Muscle layer of duodenum (tissue), 2 donors: ENCODE results near the gene HDDC3.
"Not testable (repeated sequence)": the region's sequence is repeated elsewhere in the genome, so short reads cannot be mapped to it uniquely, and the experiment has no call there.

Experiments
- H3K27ac ChIP-seq: one replicate; pipeline ENCODE4 v1.7.0; 2013; ENCODE audit warnings: mild to moderate bottlenecking, low read length
- H3K27me3 ChIP-seq: one replicate; pipeline ENCODE4 v1.7.0; 2013; ENCODE audit warnings: low read depth, mild to moderate bottlenecking, control low read depth, low read length
- H3K36me3 ChIP-seq, 2 donors: one replicate each; pipeline ENCODE4 v1.7.0; 2013; ENCODE audit warnings: low read length in 2 of 2, control low read depth in 1 of 2, mild to moderate bottlenecking in 1 of 2; ENCODE audit not compliant: insufficient read depth in 2 of 2, control insufficient read depth in 1 of 2
- H3K4me1 ChIP-seq, 2 donors: one replicate each; pipeline ENCODE4 v1.7.0; 2013; ENCODE audit warnings: low read length in 2 of 2, mild to moderate bottlenecking in 2 of 2, control low read depth in 1 of 2, moderate library complexity in 1 of 2; ENCODE audit not compliant: insufficient read depth in 2 of 2, control insufficient read depth in 1 of 2
- H3K4me3 ChIP-seq, 2 donors: one replicate each; pipeline ENCODE4 v1.7.0; 2013; ENCODE audit warnings: low read length in 2 of 2, low read depth in 1 of 2, mild to moderate bottlenecking in 1 of 2
- H3K9me3 ChIP-seq, 2 donors: one replicate each; pipeline ENCODE4 v1.7.0; 2013; ENCODE audit warnings: low read length in 2 of 2, control low read depth in 1 of 2, mild to moderate bottlenecking in 1 of 2; ENCODE audit not compliant: control insufficient read depth in 1 of 2
- donor health status: healthy.

The HDDC3 gene

GRCh38 chr15:90928106-90928505 lies 4.2 kb downstream of the HDDC3 start:
- not testable (repeated sequence) for H3K36me3 ChIP-seq, H3K27me3 ChIP-seq, H3K27ac ChIP-seq, H3K9me3 ChIP-seq, H3K4me3 ChIP-seq
- H3K4me1 ChIP-seq: peaks cover 4 to 15% of the 10 kb centered on the region in 2 donors

DNA sequence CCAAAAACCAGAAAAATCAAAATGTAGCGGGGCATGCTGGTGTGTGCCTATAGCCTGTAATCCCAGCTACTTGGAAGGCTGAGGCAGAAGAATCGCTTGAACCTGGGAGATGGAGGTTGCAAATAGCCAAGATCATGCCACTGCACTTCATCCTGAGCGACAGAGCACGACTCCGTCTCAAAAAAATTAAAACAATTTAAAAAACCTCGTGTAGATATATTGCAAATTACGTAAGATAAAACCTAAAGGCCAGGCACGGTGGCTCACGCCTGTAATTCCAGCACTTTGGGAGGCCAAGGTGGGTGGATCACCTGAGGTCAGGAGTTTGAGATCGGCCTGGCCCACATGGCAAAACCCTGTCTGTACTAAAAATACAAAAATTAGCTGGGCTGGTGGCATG lies 5.6 kb downstream of the HDDC3 start:
- H3K4me1 ChIP-seq: peaks cover 4 to 12% of the 10 kb centered on the region in 2 donors
- H3K4me3 ChIP-seq, H3K36me3 ChIP-seq, H3K9me3 ChIP-seq, H3K27ac ChIP-seq, H3K27me3 ChIP-seq: not testable (repeated sequence)

DNA sequence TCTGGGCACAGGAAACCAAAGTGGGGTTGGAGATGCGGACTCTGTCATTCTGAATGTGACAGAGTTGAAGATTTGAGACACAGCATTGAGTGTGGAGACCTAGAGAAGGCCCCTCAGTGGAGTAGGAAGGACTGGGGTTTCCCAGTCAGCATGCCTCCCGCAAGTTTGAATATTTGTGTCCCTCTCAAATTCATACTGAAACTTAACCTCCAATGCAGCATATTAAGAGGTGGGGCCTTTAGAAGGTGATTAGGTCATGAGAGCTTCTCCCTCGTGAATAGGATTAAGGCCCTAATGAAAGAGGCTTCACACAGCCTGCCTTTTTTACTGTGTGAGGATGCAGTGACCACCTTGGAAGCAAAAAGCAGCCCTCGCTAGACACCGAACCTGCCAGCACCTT lies 8.0 kb downstream of the HDDC3 start:
- no peak overlapping the region for H3K4me3 ChIP-seq
- H3K36me3 ChIP-seq: peaks cover 19 to 23% of the 10 kb centered on the region in 2 donors
- H3K4me1 ChIP-seq: peaks cover 0 to 5% of the 10 kb centered on the region in 2 donors
- no peak overlapping the region for H3K27ac ChIP-seq
- H3K27me3 ChIP-seq: no peaks in the 10 kb centered on the region
- no peaks in the 10 kb centered on the region for H3K9me3 ChIP-seq

DNA sequence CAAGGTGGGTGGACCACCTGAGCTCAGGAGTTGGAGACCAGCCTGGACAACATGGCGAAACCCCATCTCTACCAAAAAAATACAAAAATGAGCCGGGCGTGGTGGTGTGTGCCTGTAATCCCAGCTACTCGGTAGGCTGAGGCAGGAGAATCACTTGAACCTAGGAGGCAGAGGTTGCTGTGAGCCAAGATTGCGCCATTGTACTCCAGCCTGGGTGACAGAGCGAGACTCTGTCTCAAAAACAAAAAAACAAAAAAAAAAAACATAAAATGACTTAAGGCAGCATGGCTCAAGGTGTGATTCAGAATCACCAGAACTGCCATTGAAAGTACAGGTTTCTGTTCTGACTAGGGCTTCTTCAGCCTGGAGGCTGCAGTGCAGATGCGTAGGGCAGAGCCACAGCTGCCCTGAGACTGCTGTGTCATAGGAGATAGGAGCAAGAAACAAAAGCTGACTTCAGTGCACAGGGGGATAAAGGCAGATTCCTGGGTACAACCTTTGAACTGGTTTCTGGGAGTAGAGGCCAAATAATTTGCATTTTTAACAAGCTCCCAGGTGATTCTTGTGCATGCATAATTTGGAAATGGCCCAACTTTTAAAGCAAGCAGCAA lies 9.5 kb downstream of the HDDC3 start:
- H3K27ac ChIP-seq, H3K9me3 ChIP-seq, H3K4me1 ChIP-seq, H3K27me3 ChIP-seq, H3K4me3 ChIP-seq: not testable (repeated sequence)
- H3K36me3 ChIP-seq: peaks cover 33 to 38% of the 10 kb centered on the region in 2 donors

- Histone ChIP-seq H3K27ac (no peak overlapping the region), H3K36me3 (peaks cover 42 to 46% of the 10 kb centered on the region in 2 donors)
Observed at GRCh38 chr15:90921887-90922286, 10.5 kb downstream of the HDDC3 start.

GRCh38 chr15:90918835-90919234 lies 13.5 kb downstream of the HDDC3 start:
- Histone ChIP-seq H3K4me3 (no peak overlapping the region), H3K27me3 (no peaks in the 10 kb centered on the region), H3K4me1 (no peaks in the 10 kb centered on the region), H3K27ac (no peak overlapping the region), H3K36me3 (peaks cover 60 to 76% of the 10 kb centered on the region in 2 donors), H3K9me3 (no peaks in the 10 kb centered on the region)

More at GRCh38 chr15:90921887-90922286, 10.5 kb downstream of the HDDC3 start:
- Histone ChIP-seq H3K27me3 (no peaks in the 10 kb centered on the region), H3K9me3 (no peaks in the 10 kb centered on the region), H3K4me3 (no peak overlapping the region), H3K4me1 (no peaks in the 10 kb centered on the region)

GRCh38 chr15:90918034-90918788 lies 14.1 kb downstream of the HDDC3 start:
- Histone ChIP-seq H3K27me3 (no peaks in the 10 kb centered on the region), H3K4me3 (no peak overlapping the region), H3K27ac (no peak overlapping the region), H3K9me3 (no peaks in the 10 kb centered on the region), H3K4me1 (no peaks in the 10 kb centered on the region), H3K36me3 (peaks cover 66 to 82% of the 10 kb centered on the region in 2 donors)

DNA sequence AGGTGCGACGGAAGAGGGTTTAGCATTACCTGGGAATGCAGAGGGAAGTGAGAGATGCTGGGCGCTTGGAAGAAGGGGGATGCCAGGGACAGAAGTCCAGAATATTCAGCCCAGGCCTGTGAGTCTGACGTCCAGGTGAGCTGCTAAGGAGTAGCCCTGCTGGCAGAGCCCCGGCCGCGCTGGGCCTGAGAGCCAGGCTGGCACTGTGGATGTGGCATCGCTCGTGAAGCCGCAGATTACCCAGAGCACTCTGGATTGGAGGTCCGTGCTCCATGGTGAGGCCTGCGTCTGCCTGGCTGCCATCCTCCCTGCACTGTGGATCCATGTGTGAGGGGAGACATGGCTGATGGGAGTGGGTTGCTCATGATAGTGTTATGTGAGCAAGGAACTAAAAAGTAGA lies 14.8 kb downstream of the HDDC3 start:
- Histone ChIP-seq H3K4me1 (no peaks in the 10 kb centered on the region), H3K9me3 (no peaks in the 10 kb centered on the region), H3K27ac (no peak overlapping the region), H3K4me3 (no peak overlapping the region), H3K27me3 (no peaks in the 10 kb centered on the region), H3K36me3 (peaks cover 72 to 88% of the 10 kb centered on the region in 2 donors)

DNA sequence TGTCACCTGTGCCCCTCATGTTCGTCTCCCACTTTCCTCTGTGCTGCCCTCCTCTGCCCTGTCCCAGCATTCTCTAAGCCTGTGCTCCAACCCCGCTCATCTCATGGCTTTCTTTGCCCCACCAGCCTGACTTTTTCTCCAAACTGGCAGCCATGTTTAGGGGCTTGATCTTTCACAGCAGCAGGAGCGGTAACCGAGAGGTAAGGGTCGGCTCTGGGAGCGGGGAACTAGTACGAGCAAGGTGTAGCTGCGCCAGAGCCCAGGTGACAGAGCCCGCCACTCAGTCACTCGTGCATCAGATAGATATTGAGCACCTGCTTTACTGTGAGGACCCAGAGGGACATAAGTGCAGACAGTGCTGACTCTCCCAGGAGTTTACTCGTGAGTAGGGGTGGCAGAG lies 15.9 kb downstream of the HDDC3 start:
- H3K4me1 ChIP-seq: no peaks in the 10 kb centered on the region
- no peaks in the 10 kb centered on the region for H3K27me3 ChIP-seq
- peak overlapping the region in 1 of 2 donors; percentile 25 for H3K4me3 ChIP-seq
- H3K27ac ChIP-seq: peak overlapping the region; percentile 23
- H3K9me3 ChIP-seq: no peaks in the 10 kb centered on the region
- H3K36me3 ChIP-seq: peaks cover 83 to 97% of the 10 kb centered on the region in 2 donors

DNA sequence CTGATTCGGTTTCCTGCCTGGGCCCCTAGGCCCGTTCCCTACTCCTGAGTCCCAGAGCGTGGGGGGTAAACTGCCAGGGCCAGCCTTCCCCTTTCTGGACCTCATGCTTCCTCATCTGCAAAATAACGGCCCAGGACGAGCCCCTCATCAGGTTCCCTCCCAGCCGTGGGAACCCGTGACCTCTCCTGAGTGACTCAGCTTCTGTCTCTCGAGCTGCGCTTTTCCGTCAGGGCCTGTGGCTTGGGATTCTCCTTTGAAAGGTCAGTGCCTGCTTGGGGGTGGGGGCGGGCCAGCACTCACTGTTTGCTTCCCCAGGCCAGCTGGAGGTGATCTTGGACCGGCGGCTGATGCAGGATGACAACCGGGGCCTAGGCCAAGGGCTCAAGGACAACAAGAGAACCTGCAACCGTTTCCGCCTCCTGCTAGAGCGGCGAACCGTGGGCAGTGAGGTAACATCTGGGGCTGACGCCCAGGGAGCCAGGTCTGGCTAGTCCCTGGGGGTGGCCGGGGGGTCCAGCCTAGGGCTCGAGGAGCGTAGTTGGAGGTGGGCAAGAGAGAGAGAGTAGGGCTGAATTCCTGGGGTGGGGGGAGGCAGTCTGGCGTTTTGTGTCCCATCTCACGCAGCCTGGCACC lies 16.4 kb downstream of the HDDC3 start:
- Histone ChIP-seq H3K4me3 (peak overlapping the region in 1 of 2 donors; percentile 25), H3K36me3 (peaks cover 85 to 97% of the 10 kb centered on the region in 2 donors), H3K27ac (peak overlapping the region; percentile 23)

DNA sequence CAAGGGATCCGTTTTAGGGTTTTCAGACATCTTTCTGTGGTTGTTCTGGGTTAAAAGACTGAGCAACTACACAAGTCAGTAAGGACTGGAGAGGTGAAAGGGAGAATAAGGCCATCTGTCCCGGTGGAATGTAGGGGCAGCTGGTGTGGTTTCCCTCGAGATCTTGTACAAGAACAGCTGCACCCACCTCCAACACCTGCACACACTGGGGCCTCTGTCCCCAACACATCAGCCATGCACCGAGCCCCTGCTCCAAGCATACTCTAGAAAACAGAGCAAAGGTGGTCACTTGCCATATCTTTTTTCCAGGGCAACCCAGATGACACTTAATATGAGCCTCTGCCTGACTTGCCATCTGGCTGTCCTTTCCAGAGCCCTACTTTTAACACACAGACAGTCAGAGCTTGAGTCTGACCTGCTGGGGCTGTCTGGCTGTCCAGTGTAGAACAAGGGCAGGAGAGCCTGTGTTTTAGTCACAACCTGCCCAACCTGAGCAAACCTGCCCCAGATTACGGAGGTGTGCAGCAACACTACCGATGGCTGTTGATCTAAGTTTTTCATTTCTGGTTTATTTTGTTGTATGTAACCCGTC lies 17.0 kb downstream of the HDDC3 start:
- Histone ChIP-seq H3K27me3 (no peaks in the 10 kb centered on the region), H3K4me1 (no peaks in the 10 kb centered on the region), H3K9me3 (no peaks in the 10 kb centered on the region), H3K36me3 (peaks cover 85 to 97% of the 10 kb centered on the region in 2 donors), H3K4me3 (no peak overlapping the region), H3K27ac (peak overlapping the region; percentile 16)

More for the DNA sequence above, 16.4 kb downstream of the HDDC3 start:
- H3K9me3 ChIP-seq: no peaks in the 10 kb centered on the region
- H3K27me3 ChIP-seq: no peaks in the 10 kb centered on the region
- H3K4me1 ChIP-seq: no peaks in the 10 kb centered on the region
